Measurements from ENCODE around the gene ATOX1. TPM values are rescaled to one million over a fixed set of nuclear protein-coding genes. Genes with fewer than 3 reads are reported as not detected.

The ATOX1 gene
- total and polyA plus RNA-seq, 2 of the 4 experiments (the other 2 are of a cell fraction): 56.3 to 360 TPM

GRCh38 chr5:151766975-151767374, 8.5 kb upstream of the ATOX1 start:
- no peak for ATAC-seq (ENCODE audit: low read depth)
- BruUV-seq (replicated peaks): no TSS peak

More at GRCh38 chr5:151766975-151767374, 8.5 kb upstream of the ATOX1 start:
- dilution Hi-C loops (cut with HindIII; ENCODE audit: low sequenced_read_pairs, unreplicated experiment) (no loop called here), intact Hi-C loops (cut with micrococcal nuclease) (no loop called here), in situ Hi-C loops (cut with MboI; ENCODE audit: low sequenced_read_pairs) (no loop called here)
- H4K91ac ChIP-seq (ENCODE audit: insufficient read depth, low read depth, low read length): no peak overlapping the region
- no peak overlapping the region for H4K5ac ChIP-seq (ENCODE audit: low read depth, low read length)
- no peak overlapping the region for H4K8ac ChIP-seq (ENCODE audit: low read depth in 2 of 2, low read length in 2 of 2)
- no peaks in the 10 kb centered on the region for H3K9me1 ChIP-seq (ENCODE audit: insufficient read depth, low read length)
- H3K4ac ChIP-seq (ENCODE audit: low read depth, low read length): no peak overlapping the region
- no peaks in the 10 kb centered on the region for H3K9me3 ChIP-seq (ENCODE audit: control insufficient read depth, insufficient read depth, low read length)
- H3K18ac ChIP-seq (ENCODE audit: low read depth, low read length): no peak overlapping the region
- no peak overlapping the region for H3K14ac ChIP-seq (replicated peaks; ENCODE audit: low read depth, low read length)
- H2BK20ac ChIP-seq (ENCODE audit: low read depth, low read length): no peak overlapping the region
- no peak overlapping the region for H2BK15ac ChIP-seq (ENCODE audit: low read depth, low read length)
- no peak overlapping the region for H3K4me3 ChIP-seq (ENCODE audit: insufficient read depth, low read depth, low read length)
- no peaks in the 10 kb centered on the region; the same call in none of the 2 replicates for H4K20me1 ChIP-seq (ENCODE audit: insufficient read depth, low read length)
- no peak overlapping the region for H3K4me2 ChIP-seq (ENCODE audit: low read depth, low read length)
- H3K27ac ChIP-seq (ENCODE audit: insufficient read depth, low read length): no peak overlapping the region
- no peak overlapping the region for H3K23ac ChIP-seq (ENCODE audit: low read depth, low read length)
- H2BK120ac ChIP-seq (ENCODE audit: low read depth, low read length): no peak overlapping the region
- no peak overlapping the region for H2AK5ac ChIP-seq (ENCODE audit: low read depth, low read length)
- H3K9ac ChIP-seq (ENCODE audit: low read depth, low read length): no peak overlapping the region
- H3K56ac ChIP-seq (ENCODE audit: extremely low read depth, insufficient read depth, low read length): no peak overlapping the region
- H3K79me1 ChIP-seq (ENCODE audit: low read depth in 1 of 2, low read length in 2 of 2): peaks cover 0 to 7% of the 10 kb centered on the region in 2 experiments; a peak in 1 of 4 replicates
- no peaks in the 10 kb centered on the region for H3K27me3 ChIP-seq (ENCODE audit: control insufficient read depth, insufficient read depth, low read length)
- no peak overlapping the region for H2AFZ ChIP-seq (replicated peaks; ENCODE audit: low read length, poor library complexity)
- TF ChIP-seq USF2 (IDR thresholded peaks at IDR 0.05; ENCODE audit: low read depth, low read length) (no peak), MXI1 (IDR thresholded peaks at IDR 0.05; ENCODE audit: borderline replicate concordance, low read depth, low read length) (no peak), MAFK (IDR thresholded peaks at IDR 0.05; ENCODE audit: low read depth, low read length) (peak; percentile 72)
- CTCF ChIA-PET: interaction anchor here (1.0 kb wide), 1 partner anchor 43 kb away, joined by 5 read pairs; no protein-coding TSS in a partner anchor
- H2BK5ac ChIP-seq (ENCODE audit: low read depth, low read length, poor library complexity, severe bottlenecking): no peak overlapping the region
- H3K36me3 ChIP-seq (ENCODE audit: control insufficient read depth, insufficient read depth, low read length): no peaks in the 10 kb centered on the region
- DNase-seq: no peak
- H2AK9ac ChIP-seq (replicated peaks; ENCODE audit: low read depth, low read length, poor library complexity): no peak overlapping the region
- POLR2A ChIA-PET (ENCODE audit: unreplicated experiment): no interaction called here
- peaks cover 5% of the 10 kb centered on the region; the same call in 1 of the 2 replicates for H3K4me1 ChIP-seq (ENCODE audit: control insufficient read depth, insufficient read depth, low read length)

Data from IMR-90 (cell line).